Measurements from ENCODE around the gene DEFB123. TPM values are rescaled to one million over a fixed set of nuclear protein-coding genes. Genes with fewer than 3 reads are reported as not detected.
"Not testable (repeated sequence)": the region's sequence is repeated elsewhere in the genome, so short reads cannot be mapped to it uniquely, and the experiment has no call there.

The DEFB123 gene
- polyA plus RNA-seq (ENCODE audit: insufficient read length in 4 of 4): not detected

- DNase-seq (ENCODE audit: low read depth in 4 of 4, low spot score in 3 of 4): no peak
These were observed at the start of gene DEFB123 for GRCh38 chr20:31440012-31440659. DEFB123 (plus strand) TSS chr20:31440632; CDS start chr20:31440699, 67 bp downstream.

- no peak for DNase-seq (ENCODE audit: low read depth in 4 of 4, low spot score in 3 of 4)
These were observed 47.6 kb upstream of the DEFB123 start for GRCh38 chr20:31392836-31393235.

- no peak for DNase-seq (ENCODE audit: low read depth in 4 of 4, low spot score in 3 of 4)
These were observed 45.5 kb upstream of the DEFB123 start for GRCh38 chr20:31394900-31395299.

DNA sequence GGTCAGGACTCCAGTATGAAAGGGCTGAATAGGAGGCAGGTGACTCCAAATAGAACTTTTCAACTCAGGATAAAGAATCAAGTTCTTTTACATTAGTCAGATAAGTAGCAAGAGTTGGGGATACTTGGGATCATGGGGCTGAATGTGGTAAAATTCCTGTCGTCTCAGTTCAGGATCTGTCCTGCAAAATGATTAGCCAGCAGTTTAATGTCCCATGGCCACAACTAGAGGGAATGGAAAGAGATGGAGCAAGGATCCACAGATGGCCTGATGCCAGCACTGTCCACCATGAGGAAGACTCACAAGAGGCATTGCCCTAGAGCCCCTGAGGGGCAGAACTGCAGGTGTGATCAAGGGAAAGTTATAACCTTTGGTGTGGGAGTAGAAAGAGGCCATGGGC is 36.5 kb upstream of the DEFB123 start:
- no peak for DNase-seq (ENCODE audit: low read depth in 4 of 4, low spot score in 3 of 4)

DNA sequence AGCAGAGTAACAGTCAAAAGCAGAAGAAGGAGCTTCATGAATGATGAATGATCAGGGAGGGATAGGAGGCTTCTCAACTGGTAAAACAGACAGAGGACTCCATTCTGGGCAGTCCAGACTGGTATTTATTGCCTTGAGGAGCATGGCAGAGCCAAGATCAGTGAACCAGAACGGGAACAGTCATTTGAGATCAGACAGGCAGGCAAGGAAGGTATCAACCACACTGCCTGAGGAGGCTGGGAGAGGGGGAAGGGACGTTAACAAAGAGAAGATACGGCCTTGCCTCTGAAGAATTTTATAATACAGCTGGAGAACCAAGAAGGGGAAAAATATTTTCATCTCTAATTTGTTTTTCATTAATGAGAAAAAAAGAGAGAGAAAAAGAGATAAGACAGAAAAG is 34.3 kb upstream of the DEFB123 start, which contains the start of gene DEFB121:
Gene DEFB121 (minus strand): TSS at position 101 of the 400 bp plus-strand sequence. CDS start 63 bp downstream, at position 38.
- no peak for DNase-seq (ENCODE audit: low read depth in 4 of 4, low spot score in 3 of 4)

DNA sequence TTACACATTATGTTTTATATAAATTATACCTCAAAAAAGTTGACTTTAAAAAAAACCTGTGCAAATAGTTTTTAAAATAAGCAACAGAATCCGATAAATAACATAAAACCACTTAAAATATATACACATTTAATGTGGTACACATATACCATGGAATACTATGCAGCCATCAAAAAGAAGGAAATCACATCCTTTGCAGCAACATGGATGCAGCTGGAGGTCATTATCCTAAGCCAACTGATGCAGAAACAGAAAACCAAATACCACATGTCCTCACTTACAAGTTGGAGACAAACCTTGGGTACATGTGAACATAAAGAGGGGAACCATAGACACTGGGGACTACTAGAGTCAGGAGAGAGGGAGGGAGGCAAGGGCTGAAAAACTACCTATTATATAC is 30.4 kb upstream of the DEFB123 start:
- DNase-seq (ENCODE audit: low read depth in 4 of 4, low spot score in 3 of 4): no peak

- DNase-seq (ENCODE audit: low read depth in 4 of 4, low spot score in 3 of 4): no peak
These were observed 26.1 kb upstream of the DEFB123 start for GRCh38 chr20:31414381-31414780.

DNA sequence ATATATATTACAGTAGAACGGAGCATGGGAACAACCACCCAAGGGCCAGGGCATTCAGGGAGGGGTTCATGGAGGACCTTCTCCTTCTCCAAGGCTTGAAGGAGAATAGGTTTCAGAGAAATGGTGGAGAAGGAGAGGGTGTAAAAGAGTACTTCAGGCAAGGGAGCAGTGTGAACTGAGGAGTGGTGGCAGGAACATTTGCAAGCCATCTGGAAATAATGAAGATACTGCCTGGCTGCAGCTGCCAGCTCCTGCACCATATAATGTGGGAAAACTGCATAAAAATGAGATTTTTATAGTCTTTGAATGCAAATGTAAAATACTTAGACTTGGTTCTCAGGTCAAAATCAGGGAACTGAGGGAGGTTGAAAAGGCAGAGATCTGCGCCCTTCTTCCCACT is 24.8 kb upstream of the DEFB123 start:
- no peak for DNase-seq (ENCODE audit: low read depth in 4 of 4, low spot score in 3 of 4)

GRCh38 chr20:31418307-31418706 is 22.1 kb upstream of the DEFB123 start:
- no peak for DNase-seq (ENCODE audit: low read depth in 4 of 4, low spot score in 3 of 4)

DNA sequence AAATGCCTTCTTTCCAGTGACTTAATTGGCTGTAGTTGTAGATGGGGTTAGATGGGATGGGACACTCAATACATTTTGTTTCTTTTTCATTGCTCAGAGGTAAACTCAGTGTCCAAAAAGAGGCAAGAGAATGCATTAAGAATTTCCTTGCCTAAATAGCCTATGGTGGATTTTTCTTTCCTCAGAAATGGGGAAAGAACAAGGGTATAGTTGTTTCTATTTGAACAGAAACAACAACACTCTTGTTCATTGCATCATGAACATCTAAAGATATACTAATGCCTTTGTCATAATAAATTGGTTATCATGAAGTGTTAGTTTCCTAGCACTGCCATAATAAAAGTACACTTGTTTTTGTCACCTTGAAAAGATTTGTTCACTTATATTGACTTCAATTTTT is 14.6 kb upstream of the DEFB123 start:
- no peak for DNase-seq (ENCODE audit: low read depth in 4 of 4, low spot score in 3 of 4)

GRCh38 chr20:31426891-31427551 is 13.4 kb upstream of the DEFB123 start:
- not testable (repeated sequence) for DNase-seq (ENCODE audit: low read depth in 4 of 4, low spot score in 3 of 4)

GRCh38 chr20:31427576-31427975 is 12.9 kb upstream of the DEFB123 start:
- DNase-seq (ENCODE audit: low read depth in 4 of 4, low spot score in 3 of 4): not testable (repeated sequence)

DNA sequence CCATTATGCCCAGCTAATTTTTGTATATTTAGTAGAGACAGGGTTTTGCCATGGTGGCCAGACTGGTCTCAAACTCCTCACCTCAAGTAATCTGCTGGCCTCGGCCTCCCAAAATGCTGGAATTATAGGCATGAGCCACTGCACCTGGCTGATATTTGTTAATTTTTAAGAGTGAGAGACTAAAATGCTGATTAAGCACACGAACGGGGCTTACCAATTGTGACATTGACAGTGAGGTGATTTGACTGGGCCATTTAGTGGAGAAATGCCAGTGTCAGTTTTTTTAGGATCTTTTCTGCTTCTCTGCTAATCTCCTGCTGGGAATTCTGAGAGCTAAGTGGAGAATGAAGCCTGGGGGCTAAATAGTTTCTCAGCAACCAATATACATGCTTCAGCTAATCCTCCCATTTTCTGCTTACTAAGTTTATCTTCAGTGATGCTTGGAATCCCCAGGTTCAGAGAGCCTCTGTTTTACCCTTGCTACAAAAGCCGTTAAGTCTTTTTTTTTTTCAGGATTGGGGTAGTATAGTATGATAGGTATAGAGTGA is 9.8 kb upstream of the DEFB123 start:
- DNase-seq (ENCODE audit: low read depth in 4 of 4, low spot score in 3 of 4): no peak

- no peak for DNase-seq (ENCODE audit: low read depth in 4 of 4, low spot score in 3 of 4)
These were observed 5.8 kb downstream of the DEFB123 start for GRCh38 chr20:31446084-31446819.

DNA sequence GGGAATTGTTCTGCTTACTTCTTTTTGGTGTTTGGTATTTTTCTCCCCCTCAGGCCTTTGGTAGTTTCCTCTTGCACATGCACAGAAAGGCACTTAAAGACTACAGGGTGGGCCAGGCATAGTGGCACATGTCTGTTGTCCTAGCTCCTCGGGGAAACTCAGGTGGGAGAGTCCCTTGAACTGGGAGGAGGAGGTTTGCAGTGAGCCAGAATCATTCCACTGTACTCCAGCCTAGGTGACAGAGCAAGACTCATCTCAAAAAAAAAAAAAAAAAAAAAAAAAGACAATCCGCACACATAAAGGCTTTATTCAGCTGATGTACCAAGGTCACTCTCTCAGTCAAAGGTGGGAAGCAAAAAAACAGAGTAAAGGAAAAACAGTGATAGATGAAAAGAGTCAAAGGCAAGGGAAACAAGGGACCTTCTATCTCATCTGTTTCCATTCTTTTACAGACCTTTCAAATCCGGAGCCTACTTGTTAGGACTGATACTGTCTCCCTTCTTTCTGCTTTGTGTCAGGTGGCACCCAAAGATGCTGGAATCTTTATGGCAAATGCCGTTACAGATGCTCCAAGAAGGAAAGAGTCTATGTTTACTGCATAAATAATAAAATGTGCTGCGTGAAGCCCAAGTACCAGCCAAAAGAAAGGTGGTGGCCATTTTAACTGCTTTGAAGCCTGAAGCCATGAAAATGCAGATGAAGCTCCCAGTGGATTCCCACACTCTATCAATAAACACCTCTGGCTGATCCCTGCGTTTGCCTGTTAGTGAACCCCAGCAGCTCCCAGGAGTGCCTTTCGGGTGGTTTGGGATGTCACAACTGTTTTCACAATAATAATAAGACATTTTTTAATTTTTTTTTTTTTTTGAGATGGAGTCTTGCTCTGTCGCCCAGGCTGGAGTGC is 9.3 kb downstream of the DEFB123 start:
- no peak for DNase-seq (ENCODE audit: low read depth in 4 of 4, low spot score in 3 of 4)

DNA sequence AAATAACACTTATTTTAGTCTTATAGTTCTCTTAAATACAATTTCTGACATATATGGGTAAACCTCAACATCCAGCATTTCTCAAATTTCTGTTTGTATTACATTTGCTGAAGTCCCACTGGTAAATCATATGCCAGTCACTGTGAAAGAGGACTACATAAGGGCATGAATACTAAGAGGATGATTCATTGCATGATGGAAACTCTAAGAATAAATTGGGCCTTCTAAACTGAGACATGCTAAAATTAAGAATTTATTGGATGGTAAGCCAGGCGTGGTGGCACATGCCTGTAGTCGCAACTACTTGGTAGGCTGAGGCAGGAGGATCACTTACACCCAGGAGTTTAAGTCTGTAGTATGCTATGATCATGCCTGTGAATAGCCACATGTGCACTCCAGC is 12.1 kb downstream of the DEFB123 start:
- DNase-seq (ENCODE audit: low read depth in 4 of 4, low spot score in 3 of 4): no peak

- no peak for DNase-seq (ENCODE audit: low read depth in 4 of 4, low spot score in 3 of 4)
These were observed 13.9 kb downstream of the DEFB123 start for GRCh38 chr20:31454361-31454760.

- DNase-seq (ENCODE audit: low read depth in 4 of 4, low spot score in 3 of 4): not testable (repeated sequence)
These were observed 30.5 kb downstream of the DEFB123 start for GRCh38 chr20:31470946-31471345.

- no peak for DNase-seq (ENCODE audit: low read depth in 4 of 4, low spot score in 3 of 4)
These were observed 32.2 kb downstream of the DEFB123 start for GRCh38 chr20:31472395-31473330.
